Peyer's patch (tissue), 4 donors: ENCODE measurements around the gene TNN.

Experiments
- POLR2A ChIP-seq, 2 donors: fragments of 450-650 bp; IDR thresholded peaks; one replicate each; pipeline ENCODE4 v1.5.1; 2017; ENCODE audit warnings: antibody characterized with exemption in 2 of 2, mild to moderate bottlenecking in 2 of 2, moderate library complexity in 2 of 2
- TF ChIP-seq, protein P1 (sequence below), 6 experiments: fragments of 450-650 bp in 4 of 6; fragments of 200-600 bp in 2 of 6; sonication (generic) in 1 of 6; IDR thresholded peaks; one replicate each; pipeline ENCODE4 v1.5.1; 2017 to 2019; ENCODE audit warnings: antibody characterized with exemption in 6 of 6, mild to moderate bottlenecking in 3 of 6, moderate library complexity in 1 of 6

DNA sequence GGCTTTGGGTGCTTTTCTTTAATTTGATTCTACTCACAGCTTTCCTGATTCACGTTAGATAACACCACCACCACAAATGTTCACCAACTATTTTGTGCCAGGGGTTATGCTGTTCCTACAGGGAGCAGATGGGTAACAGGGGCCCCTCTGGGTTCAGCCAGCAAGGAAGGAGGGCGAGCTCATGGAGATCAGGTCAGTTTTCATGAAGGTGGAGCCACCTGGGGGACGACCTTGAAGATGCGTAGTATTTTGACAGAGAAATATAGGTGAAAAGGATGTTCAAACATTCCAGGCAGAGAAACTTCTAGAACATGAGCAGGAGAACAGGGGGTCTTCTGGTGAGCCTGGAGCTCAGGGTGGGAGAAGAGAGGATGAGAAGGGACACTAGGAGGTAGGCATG is 96.1 kb downstream of the TNN start:
- TF ChIP-seq, protein P1, sequence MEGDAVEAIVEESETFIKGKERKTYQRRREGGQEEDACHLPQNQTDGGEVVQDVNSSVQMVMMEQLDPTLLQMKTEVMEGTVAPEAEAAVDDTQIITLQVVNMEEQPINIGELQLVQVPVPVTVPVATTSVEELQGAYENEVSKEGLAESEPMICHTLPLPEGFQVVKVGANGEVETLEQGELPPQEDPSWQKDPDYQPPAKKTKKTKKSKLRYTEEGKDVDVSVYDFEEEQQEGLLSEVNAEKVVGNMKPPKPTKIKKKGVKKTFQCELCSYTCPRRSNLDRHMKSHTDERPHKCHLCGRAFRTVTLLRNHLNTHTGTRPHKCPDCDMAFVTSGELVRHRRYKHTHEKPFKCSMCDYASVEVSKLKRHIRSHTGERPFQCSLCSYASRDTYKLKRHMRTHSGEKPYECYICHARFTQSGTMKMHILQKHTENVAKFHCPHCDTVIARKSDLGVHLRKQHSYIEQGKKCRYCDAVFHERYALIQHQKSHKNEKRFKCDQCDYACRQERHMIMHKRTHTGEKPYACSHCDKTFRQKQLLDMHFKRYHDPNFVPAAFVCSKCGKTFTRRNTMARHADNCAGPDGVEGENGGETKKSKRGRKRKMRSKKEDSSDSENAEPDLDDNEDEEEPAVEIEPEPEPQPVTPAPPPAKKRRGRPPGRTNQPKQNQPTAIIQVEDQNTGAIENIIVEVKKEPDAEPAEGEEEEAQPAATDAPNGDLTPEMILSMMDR (IDR thresholded peaks at IDR 0.05): no peak
- TF ChIP-seq POLR2A (IDR thresholded peaks at IDR 0.05): no peak
